Neural progenitor cell (in vitro differentiated cells): ENCODE data around the gene SLC46A1. TPM values are rescaled to one million over a fixed set of nuclear protein-coding genes. Genes with fewer than 3 reads are reported as not detected.

Experiments
- DNase-seq: peaks from one replicate; pipeline ENCODE4 v3.0.0-alpha.2; 2016; ENCODE audit warnings: low spot score
- H2AFZ ChIP-seq: fragments of 200-600 bp; sonication (generic); replicated peaks from 2 replicates; pipeline ENCODE4 v1.6.1; 2016; ENCODE audit warnings: antibody characterized with exemption
- H3F3A ChIP-seq: fragments of 200-600 bp; sonication (generic); 2 replicates; pipeline ENCODE4 v1.6.1; 2016; ENCODE audit warnings: antibody characterized with exemption, low read depth
- H3K27ac ChIP-seq: fragments of 200-600 bp; sonication (generic); 2 replicates; pipeline ENCODE4 v1.5.1; 2016; ENCODE audit warnings: mild to moderate bottlenecking
- H3K27me3 ChIP-seq: fragments of 200-600 bp; sonication (generic); 2 replicates; pipeline ENCODE4 v1.6.1; 2016; ENCODE audit warnings: mild to moderate bottlenecking, moderate library complexity
- H3K36me3 ChIP-seq: fragments of 200-600 bp; sonication (generic); 2 replicates; pipeline ENCODE4 v1.5.1; 2016
- H3K4me1 ChIP-seq: fragments of 200-600 bp; sonication (generic); 2 replicates; pipeline ENCODE4 v1.6.1; 2016; ENCODE audit warnings: mixed run types
- H3K4me2 ChIP-seq: fragments of 200-600 bp; sonication (generic); 2 replicates; pipeline ENCODE4 v1.6.1; 2016
- H3K4me3 ChIP-seq: fragments of 200-600 bp; sonication (generic); 2 replicates; pipeline ENCODE4 v1.5.1; 2016
- H3K79me2 ChIP-seq: fragments of 200-600 bp; sonication (generic); 2 replicates; pipeline ENCODE4 v1.6.1; 2016; ENCODE audit warnings: low read depth
- H3K9ac ChIP-seq: fragments of 200-600 bp; sonication (generic); 2 replicates; pipeline ENCODE4 v1.6.1; 2016
- H3K9me3 ChIP-seq: fragments of 200-600 bp; sonication (generic); 2 replicates; pipeline ENCODE4 v1.5.1; 2016; ENCODE audit warnings: low read depth
- H4K20me1 ChIP-seq: fragments of 200-600 bp; sonication (generic); 2 replicates; pipeline ENCODE4 v1.6.1; 2016; ENCODE audit warnings: low read depth
- H3K27ac Mint-ChIP-seq: 3 replicates; pipeline ENCODE4 v1.8.0; 2021; ENCODE audit warnings: mixed read lengths
- H3K27me3 Mint-ChIP-seq: 2 replicates; pipeline ENCODE4 v1.8.0; 2022; ENCODE audit warnings: low read depth, mild to moderate bottlenecking, inconsistent platforms, moderate library complexity, mixed read lengths; ENCODE audit not compliant: insufficient read depth
- H3K36me3 Mint-ChIP-seq: 3 replicates; pipeline ENCODE4 v1.8.0; 2021; ENCODE audit warnings: mixed read lengths
- H3K4me1 Mint-ChIP-seq: 3 replicates; pipeline ENCODE4 v1.8.0; 2021; ENCODE audit warnings: mixed read lengths
- H3K4me3 Mint-ChIP-seq: 3 replicates; pipeline ENCODE4 v1.8.0; 2021; ENCODE audit warnings: mild to moderate bottlenecking, moderate library complexity, mixed read lengths
- H3K9me3 Mint-ChIP-seq: 3 replicates; pipeline ENCODE4 v1.8.0; 2020; ENCODE audit warnings: mixed read lengths
- CTCF ChIP-seq: fragments of 200-600 bp; sonication (generic); IDR thresholded peaks from 2 replicates; pipeline ENCODE4 v1.5.1; 2017; ENCODE audit warnings: antibody characterized with exemption, mild to moderate bottlenecking
- EZH2 ChIP-seq: fragments of 200-600 bp; sonication (generic); IDR thresholded peaks from 2 replicates; pipeline ENCODE4 v1.6.1; 2017; ENCODE audit warnings: antibody characterized with exemption, mild to moderate bottlenecking, moderate library complexity
- EZH2phosphoT487 ChIP-seq: fragments of 200-600 bp; sonication (generic); IDR thresholded peaks from 2 replicates; pipeline ENCODE4 v1.6.1; 2017; ENCODE audit warnings: antibody characterized with exemption
- total RNA-seq: library from RNA; depleted of rRNA; stranded (reverse); fragments of >200 nt; gene quantifications from 2 replicates; pipeline ENCODE4 v1.2.3, GENCODE V29; 2015; ENCODE audit warnings: low replicate concordance

The SLC46A1 gene
- total RNA-seq, 1 donor from 2014 or later, result 2.4 TPM

GRCh38 chr17:28413804-28414203 is 7.8 kb upstream of the SLC46A1 start:
- H3K36me3 Mint-ChIP-seq, result no peaks in the 10 kb centered on the region
- H3K27me3 Mint-ChIP-seq, result peaks cover 19% of the 10 kb centered on the region
- Histone ChIP-seq H4K20me1 (no peaks in the 10 kb centered on the region), H2AFZ (no peak overlapping the region), H3K4me2 (no peak overlapping the region), H3K79me2 (no peaks in the 10 kb centered on the region), H3K27me3 (peaks cover 51% of the 10 kb centered on the region), H3K9me3 (no peaks in the 10 kb centered on the region), H3K9ac (no peak overlapping the region), H3K4me1 (no peaks in the 10 kb centered on the region), H3K4me3 (no peak overlapping the region), H3K27ac (no peak overlapping the region), H3F3A (peaks cover 2% of the 10 kb centered on the region), H3K36me3 (no peaks in the 10 kb centered on the region)
- H3K4me3 Mint-ChIP-seq, result no peak overlapping the region
- no peak for DNase-seq
- H3K4me1 Mint-ChIP-seq, result peaks cover 6% of the 10 kb centered on the region
- TF ChIP-seq EZH2phosphoT487 (no peak), EZH2 (no peak), CTCF (no peak)
- H3K9me3 Mint-ChIP-seq, result no peaks in the 10 kb centered on the region
- no peak overlapping the region for H3K27ac Mint-ChIP-seq

- TF ChIP-seq EZH2 (no peak), EZH2phosphoT487 (no peak), CTCF (no peak)
- Histone ChIP-seq H3K4me2 (no peak overlapping the region), H3K36me3 (no peaks in the 10 kb centered on the region), H3K9ac (no peak overlapping the region), H3K4me3 (no peak overlapping the region), H2AFZ (no peak overlapping the region), H4K20me1 (no peaks in the 10 kb centered on the region), H3K79me2 (no peaks in the 10 kb centered on the region), H3K27ac (no peak overlapping the region), H3K4me1 (peaks cover 15% of the 10 kb centered on the region), H3K9me3 (no peaks in the 10 kb centered on the region), H3K27me3 (peaks cover 42% of the 10 kb centered on the region), H3F3A (peaks cover 19% of the 10 kb centered on the region)
- DNase-seq, result no peak
- Mint-ChIP-seq H3K36me3 (no peaks in the 10 kb centered on the region), H3K4me3 (no peak overlapping the region), H3K9me3 (no peaks in the 10 kb centered on the region), H3K27me3 (peaks cover 25% of the 10 kb centered on the region), H3K4me1 (peaks cover 16% of the 10 kb centered on the region), H3K27ac (no peak overlapping the region)
Observed at GRCh38 chr17:28412099-28412498, 6.1 kb upstream of the SLC46A1 start.

- Mint-ChIP-seq H3K27me3 (peaks cover 17% of the 10 kb centered on the region), H3K27ac (no peak overlapping the region), H3K4me1 (peaks cover 20% of the 10 kb centered on the region), H3K9me3 (no peaks in the 10 kb centered on the region), H3K36me3 (no peaks in the 10 kb centered on the region), H3K4me3 (no peak overlapping the region)
- H3K9me3 ChIP-seq, result no peaks in the 10 kb centered on the region
- H3K36me3 ChIP-seq, result no peaks in the 10 kb centered on the region
- peaks cover 45% of the 10 kb centered on the region for H3K27me3 ChIP-seq
- H3F3A ChIP-seq, result peaks cover 27% of the 10 kb centered on the region
- TF ChIP-seq EZH2 (no peak), CTCF (no peak), EZH2phosphoT487 (no peak)
- H3K27ac ChIP-seq, result no peak overlapping the region
- H3K4me2 ChIP-seq, result peak overlapping the region; percentile 24
- peak; percentile 30 for DNase-seq
- peak overlapping the region; percentile 77 for H2AFZ ChIP-seq
- no peaks in the 10 kb centered on the region for H4K20me1 ChIP-seq
- no peak overlapping the region for H3K9ac ChIP-seq
- peaks cover 21% of the 10 kb centered on the region for H3K4me1 ChIP-seq
- no peaks in the 10 kb centered on the region for H3K79me2 ChIP-seq
- H3K4me3 ChIP-seq, result no peak overlapping the region
Observed at GRCh38 chr17:28407974-28408306, 1.9 kb upstream of the SLC46A1 start.
